ENCODE results near the gene INSYN2A. TPM values are rescaled to one million over a fixed set of nuclear protein-coding genes. Genes with fewer than 3 reads are reported as not detected.

The INSYN2A gene
- total and polyA plus RNA-seq, 2 donors from 2014 or later: 0.28 TPM; not detected in 1

- no peak for FAIRE-seq
Observed at GRCh38 chr10:127174866-127175265, 21.5 kb downstream of the INSYN2A start.

DNA sequence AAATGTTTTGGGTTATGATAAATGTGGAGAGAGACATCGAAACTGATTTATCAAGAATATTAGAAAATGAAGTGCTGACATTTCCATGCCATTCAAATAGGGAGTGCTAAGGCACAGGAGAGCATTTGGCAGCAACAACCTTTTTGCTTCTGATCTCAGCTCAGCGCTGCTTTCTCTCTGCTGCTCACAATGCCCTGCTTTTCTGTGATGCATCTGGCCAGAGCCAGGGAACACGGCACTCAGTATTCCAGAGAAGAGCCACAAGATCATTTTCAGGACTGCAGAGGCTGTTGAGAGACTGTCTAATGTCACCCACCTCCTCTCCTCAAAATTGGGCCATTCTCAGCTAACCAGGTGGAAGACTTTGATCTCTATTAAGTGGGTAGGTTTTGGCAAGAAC lies 28.1 kb downstream of the INSYN2A start:
- no peak overlapping the region for H3K4me3 ChIP-seq (ENCODE audit: low read length in 3 of 3)
- FAIRE-seq: no peak
- intact Hi-C loops (cut with DNase I): no loop called here
- H3K4me1 ChIP-seq (ENCODE audit: control insufficient read depth in 2 of 3, insufficient read depth in 2 of 3, low read depth in 1 of 3, low read length in 3 of 3): no peaks in the 10 kb centered on the region
- TF ChIP-seq, protein P1, sequence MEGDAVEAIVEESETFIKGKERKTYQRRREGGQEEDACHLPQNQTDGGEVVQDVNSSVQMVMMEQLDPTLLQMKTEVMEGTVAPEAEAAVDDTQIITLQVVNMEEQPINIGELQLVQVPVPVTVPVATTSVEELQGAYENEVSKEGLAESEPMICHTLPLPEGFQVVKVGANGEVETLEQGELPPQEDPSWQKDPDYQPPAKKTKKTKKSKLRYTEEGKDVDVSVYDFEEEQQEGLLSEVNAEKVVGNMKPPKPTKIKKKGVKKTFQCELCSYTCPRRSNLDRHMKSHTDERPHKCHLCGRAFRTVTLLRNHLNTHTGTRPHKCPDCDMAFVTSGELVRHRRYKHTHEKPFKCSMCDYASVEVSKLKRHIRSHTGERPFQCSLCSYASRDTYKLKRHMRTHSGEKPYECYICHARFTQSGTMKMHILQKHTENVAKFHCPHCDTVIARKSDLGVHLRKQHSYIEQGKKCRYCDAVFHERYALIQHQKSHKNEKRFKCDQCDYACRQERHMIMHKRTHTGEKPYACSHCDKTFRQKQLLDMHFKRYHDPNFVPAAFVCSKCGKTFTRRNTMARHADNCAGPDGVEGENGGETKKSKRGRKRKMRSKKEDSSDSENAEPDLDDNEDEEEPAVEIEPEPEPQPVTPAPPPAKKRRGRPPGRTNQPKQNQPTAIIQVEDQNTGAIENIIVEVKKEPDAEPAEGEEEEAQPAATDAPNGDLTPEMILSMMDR (IDR thresholded peaks at IDR 0.05; ENCODE audit: borderline replicate concordance, extremely low read depth, insufficient read depth): no peak
- no peak for DNase-seq
- H3K27ac ChIP-seq (ENCODE audit: low read depth in 2 of 2, low read length in 2 of 2): no peak overlapping the region
- no peak overlapping the region for H3K9ac ChIP-seq (ENCODE audit: low read length in 3 of 3)
- H3K36me3 ChIP-seq (ENCODE audit: control insufficient read depth in 2 of 3, insufficient read depth in 3 of 3, low read length in 3 of 3): no peaks in the 10 kb centered on the region
- H3K27me3 ChIP-seq (ENCODE audit: control insufficient read depth, insufficient read depth, low read length): no peaks in the 10 kb centered on the region
- no peaks in the 10 kb centered on the region for H3K9me3 ChIP-seq (ENCODE audit: control insufficient read depth in 2 of 3, insufficient read depth in 1 of 3, low read length in 3 of 3)

More at GRCh38 chr10:127174866-127175265, 21.5 kb downstream of the INSYN2A start:
- Histone ChIP-seq H3K9ac (ENCODE audit: low read length in 3 of 3) (no peak overlapping the region), H3K9me3 (ENCODE audit: control insufficient read depth in 2 of 3, insufficient read depth in 1 of 3, low read length in 3 of 3) (no peaks in the 10 kb centered on the region), H3K4me3 (ENCODE audit: low read length in 3 of 3) (no peak overlapping the region), H3K4me1 (ENCODE audit: control insufficient read depth in 2 of 3, insufficient read depth in 2 of 3, low read depth in 1 of 3, low read length in 3 of 3) (no peaks in the 10 kb centered on the region), H3K27me3 (ENCODE audit: control insufficient read depth, insufficient read depth, low read length) (no peaks in the 10 kb centered on the region), H3K36me3 (ENCODE audit: control insufficient read depth in 2 of 3, insufficient read depth in 3 of 3, low read length in 3 of 3) (peaks cover 0 to 2% (median 0%) of the 10 kb centered on the region in 3 donors), H3K27ac (ENCODE audit: low read depth in 2 of 2, low read length in 2 of 2) (no peak overlapping the region)
- intact Hi-C loops (cut with DNase I): no loop called here
- TF ChIP-seq, protein P1 (IDR thresholded peaks at IDR 0.05; ENCODE audit: borderline replicate concordance, extremely low read depth, insufficient read depth): no peak
- no peak for DNase-seq

DNA sequence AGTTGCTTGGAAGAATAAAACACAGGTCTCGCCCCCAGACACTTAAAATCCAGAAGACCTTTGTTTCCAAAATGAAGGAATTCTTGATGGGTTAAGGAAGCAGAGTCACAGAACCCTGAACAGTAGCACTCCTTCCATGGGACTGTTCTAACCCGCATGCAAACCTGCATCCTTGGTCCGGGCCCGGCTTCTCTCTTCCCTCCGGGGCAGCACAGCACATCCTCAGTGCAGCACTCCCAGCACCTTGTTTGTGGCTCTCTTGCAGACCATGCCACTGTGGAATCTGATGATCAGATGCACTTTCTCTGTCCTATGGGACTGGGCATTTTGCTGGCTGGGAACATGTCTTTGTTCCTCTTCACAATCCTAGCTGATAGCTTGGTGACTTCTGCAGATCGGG lies 33.5 kb downstream of the INSYN2A start:
- Histone ChIP-seq H3K36me3 (ENCODE audit: control insufficient read depth in 2 of 3, insufficient read depth in 3 of 3, low read length in 3 of 3) (no peaks in the 10 kb centered on the region), H3K9ac (ENCODE audit: low read length in 3 of 3) (no peak overlapping the region), H3K27ac (ENCODE audit: low read depth in 2 of 2, low read length in 2 of 2) (no peak overlapping the region), H3K4me1 (ENCODE audit: control insufficient read depth in 2 of 3, insufficient read depth in 2 of 3, low read depth in 1 of 3, low read length in 3 of 3) (peaks cover 0 to 5% (median 0%) of the 10 kb centered on the region in 3 donors), H3K4me3 (ENCODE audit: low read length in 3 of 3) (no peak overlapping the region), H3K27me3 (ENCODE audit: control insufficient read depth, insufficient read depth, low read length) (no peaks in the 10 kb centered on the region), H3K9me3 (ENCODE audit: control insufficient read depth in 2 of 3, insufficient read depth in 1 of 3, low read length in 3 of 3) (no peaks in the 10 kb centered on the region)
- TF ChIP-seq, protein P1 (IDR thresholded peaks at IDR 0.05; ENCODE audit: borderline replicate concordance, extremely low read depth, insufficient read depth): no peak
- DNase-seq (no peak), FAIRE-seq (no peak)
- intact Hi-C loops (cut with DNase I): no loop called here

DNA sequence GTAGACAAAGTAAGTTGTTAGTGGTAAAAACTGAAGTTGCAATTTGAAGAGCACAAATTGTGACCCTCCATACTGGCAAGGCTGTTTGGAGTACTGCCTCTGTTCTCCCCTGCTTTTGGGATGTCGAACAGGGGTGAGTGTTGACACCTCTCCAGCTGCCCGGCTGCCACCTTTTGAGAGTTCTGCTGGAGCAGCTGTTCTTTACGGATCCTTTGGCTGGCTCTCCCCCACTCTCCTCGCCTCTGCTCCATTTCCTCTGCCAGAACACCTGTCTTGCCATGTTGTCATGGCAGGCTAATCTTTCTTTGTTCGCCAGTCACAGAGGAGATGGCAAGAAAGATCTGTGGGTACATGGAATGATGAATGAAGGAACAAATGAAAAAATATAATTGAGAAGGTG lies 34.9 kb downstream of the INSYN2A start:
- Histone ChIP-seq H3K9me3 (ENCODE audit: control insufficient read depth in 2 of 3, insufficient read depth in 1 of 3, low read length in 3 of 3) (no peaks in the 10 kb centered on the region), H3K27ac (ENCODE audit: low read depth in 2 of 2, low read length in 2 of 2) (no peak overlapping the region), H3K27me3 (ENCODE audit: control insufficient read depth, insufficient read depth, low read length) (no peaks in the 10 kb centered on the region), H3K4me1 (ENCODE audit: control insufficient read depth in 2 of 3, insufficient read depth in 2 of 3, low read depth in 1 of 3, low read length in 3 of 3) (peaks cover 0 to 8% (median 0%) of the 10 kb centered on the region in 3 donors), H3K9ac (ENCODE audit: low read length in 3 of 3) (no peak overlapping the region), H3K36me3 (ENCODE audit: control insufficient read depth in 2 of 3, insufficient read depth in 3 of 3, low read length in 3 of 3) (no peaks in the 10 kb centered on the region), H3K4me3 (ENCODE audit: low read length in 3 of 3) (no peak overlapping the region)
- TF ChIP-seq, protein P1 (IDR thresholded peaks at IDR 0.05; ENCODE audit: borderline replicate concordance, extremely low read depth, insufficient read depth): no peak
- no peak for DNase-seq
- intact Hi-C loops (cut with DNase I): no loop called here
- FAIRE-seq: no peak

Data from kidney (tissue), 14 donors.